Measurements from ENCODE around the gene GDF9. TPM values are rescaled to one million over a fixed set of nuclear protein-coding genes. Genes with fewer than 3 reads are reported as not detected.

GDF9 gene
- total RNA-seq, 1 donor from 2014 or later = 1.4 TPM

- Mint-ChIP-seq H3K27me3 (no peaks in the 10 kb centered on the region), H3K27ac (peak overlapping the region; percentile 86), H3K4me1 (ENCODE audit: unreplicated experiment) (peaks cover 25% of the 10 kb centered on the region), H3K4me3 (no peak overlapping the region), H3K36me3 (peaks cover 14% of the 10 kb centered on the region), H3K9me3 (no peaks in the 10 kb centered on the region)
- DNase-seq (ENCODE audit: extremely low spot score, unreplicated experiment) = no peak
- no peak for TF ChIP-seq CTCF (conservative IDR thresholded peaks at IDR 0.05)
Measured at GRCh38 chr5:132872788-132873118, 6.5 kb upstream of the GDF9 start.

DNA sequence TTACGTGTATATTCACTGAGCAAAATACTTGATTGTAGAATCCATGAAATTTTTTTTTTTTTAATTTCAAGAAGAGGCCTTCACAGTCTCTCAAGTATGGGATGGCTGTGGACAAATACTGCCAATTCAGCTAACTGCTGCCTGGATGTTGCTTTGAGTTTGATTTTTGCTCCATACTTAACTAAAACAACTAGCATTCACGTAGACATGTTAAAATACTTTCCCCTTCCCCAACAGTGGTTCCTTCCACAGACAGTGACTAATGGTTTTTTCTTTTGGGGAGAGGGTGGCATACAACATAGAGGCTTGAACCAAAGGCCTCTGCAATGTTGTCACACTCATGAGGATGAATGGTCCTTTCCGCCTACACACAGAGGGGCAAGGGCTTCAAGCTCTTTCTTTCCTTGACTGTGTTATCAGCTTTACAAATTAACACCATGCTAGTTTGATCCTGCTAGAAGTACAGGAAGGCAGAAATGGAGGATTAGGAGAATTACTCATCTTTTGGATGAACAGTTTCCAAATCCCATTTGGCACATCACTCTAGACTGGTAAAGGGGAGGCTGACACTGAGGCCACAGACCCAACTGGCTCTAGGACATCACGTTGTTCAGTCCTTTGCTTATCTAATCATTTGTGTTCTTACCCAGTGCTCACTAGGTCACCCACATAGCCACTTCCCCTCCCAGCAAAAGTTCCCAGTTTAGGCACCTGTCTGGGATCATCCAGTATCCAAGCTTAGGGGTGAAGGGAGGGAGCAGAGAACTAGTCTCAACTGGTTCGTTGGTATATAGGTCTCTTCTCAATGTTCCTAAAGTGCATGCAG is 5.4 kb upstream of the GDF9 start:
- DNase-seq (ENCODE audit: extremely low spot score, unreplicated experiment) = no peak
- H3K4me1 Mint-ChIP-seq (ENCODE audit: unreplicated experiment) = peaks cover 32% of the 10 kb centered on the region
- TF ChIP-seq CTCF (conservative IDR thresholded peaks at IDR 0.05) = no peak
- H3K36me3 Mint-ChIP-seq = peaks cover 21% of the 10 kb centered on the region
- H3K27ac Mint-ChIP-seq = no peak overlapping the region
- no peaks in the 10 kb centered on the region for H3K27me3 Mint-ChIP-seq
- H3K9me3 Mint-ChIP-seq = no peaks in the 10 kb centered on the region
- no peak overlapping the region for H3K4me3 Mint-ChIP-seq

DNA sequence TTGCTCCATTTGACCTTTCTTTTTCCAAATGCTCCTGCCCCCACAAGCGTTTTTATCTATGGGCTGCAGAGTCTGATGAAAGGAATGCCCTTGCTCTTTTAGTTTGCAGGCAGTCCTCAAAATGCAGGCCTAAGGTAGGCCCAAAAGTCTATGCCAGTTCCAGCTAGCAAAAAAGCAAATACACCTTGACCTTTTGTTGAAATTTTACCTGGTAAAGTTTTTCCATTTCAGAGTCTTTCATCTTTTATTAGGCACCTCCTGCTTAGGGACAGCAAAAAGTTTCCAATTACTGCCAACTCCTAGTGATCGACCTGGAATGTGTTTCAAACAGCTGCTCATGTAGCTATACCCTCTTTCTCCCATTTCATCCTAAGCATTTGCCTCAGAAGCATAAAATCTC is 4.5 kb upstream of the GDF9 start:
- H3K36me3 Mint-ChIP-seq = peaks cover 26% of the 10 kb centered on the region
- H3K27me3 Mint-ChIP-seq = no peaks in the 10 kb centered on the region
- H3K4me1 Mint-ChIP-seq (ENCODE audit: unreplicated experiment) = peaks cover 36% of the 10 kb centered on the region
- no peak for DNase-seq (ENCODE audit: extremely low spot score, unreplicated experiment)
- H3K4me3 Mint-ChIP-seq = peak overlapping the region; percentile 31
- no peaks in the 10 kb centered on the region for H3K9me3 Mint-ChIP-seq
- H3K27ac Mint-ChIP-seq = peak overlapping the region; percentile 32
- TF ChIP-seq CTCF (conservative IDR thresholded peaks at IDR 0.05) = no peak

- no peak for TF ChIP-seq CTCF (conservative IDR thresholded peaks at IDR 0.05)
- Mint-ChIP-seq H3K9me3 (no peaks in the 10 kb centered on the region), H3K27ac (peak overlapping the region; percentile 100)
Measured at GRCh38 chr5:132868754-132869153, 2.5 kb upstream of the GDF9 start.

DNA sequence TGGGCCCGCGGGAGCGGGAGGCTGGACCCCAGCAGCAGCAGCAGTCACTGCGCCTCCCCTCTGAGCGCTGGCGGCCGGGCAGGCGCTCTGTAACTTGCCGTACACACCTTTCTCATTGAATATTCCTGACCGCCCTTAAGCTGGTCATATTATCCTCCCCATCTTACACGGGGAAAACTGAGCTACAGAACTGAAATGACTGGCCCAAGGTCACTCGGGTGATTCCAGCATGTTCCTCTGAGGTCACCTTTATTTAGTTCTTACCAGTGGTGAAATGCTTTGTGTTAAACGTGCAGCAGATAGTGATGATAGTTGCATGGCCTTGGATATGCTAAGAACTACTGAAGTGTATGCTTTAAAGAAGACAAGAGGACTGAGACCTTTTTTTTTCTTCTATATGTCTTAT is 780 bp upstream of the GDF9 start:
- Mint-ChIP-seq H3K4me1 (ENCODE audit: unreplicated experiment) (peaks cover 31% of the 10 kb centered on the region), H3K36me3 (peaks cover 26% of the 10 kb centered on the region)

More at GRCh38 chr5:132868754-132869153, 2.5 kb upstream of the GDF9 start:
- peak overlapping the region; percentile 80 for H3K4me3 Mint-ChIP-seq
- no peak for DNase-seq (ENCODE audit: extremely low spot score, unreplicated experiment)
- H3K27me3 Mint-ChIP-seq = no peaks in the 10 kb centered on the region
- peaks cover 26% of the 10 kb centered on the region for H3K36me3 Mint-ChIP-seq
- peaks cover 43% of the 10 kb centered on the region for H3K4me1 Mint-ChIP-seq (ENCODE audit: unreplicated experiment)

More for the DNA sequence above, 780 bp upstream of the GDF9 start:
- Mint-ChIP-seq H3K9me3 (no peaks in the 10 kb centered on the region), H3K4me3 (peak overlapping the region; percentile 100), H3K27me3 (no peaks in the 10 kb centered on the region), H3K27ac (peak overlapping the region; percentile 100)
- DNase-seq (ENCODE audit: extremely low spot score, unreplicated experiment) = no peak
- no peak for TF ChIP-seq CTCF (conservative IDR thresholded peaks at IDR 0.05)
